HepG2 (cell line): ENCODE results near the gene COL4A2. TPM values are rescaled to one million over a fixed set of nuclear protein-coding genes. Genes with fewer than 3 reads are reported as not detected.

Experiments
- ATAC-seq: fragments of 200-7000 bp; cut with Tn5 transposase; 3 replicates; pipeline ENCODE4 v1.9.1; 2020; ENCODE audit warnings: mild to moderate bottlenecking, moderate library complexity
- BruUV-seq: library from RNA; stranded (reverse); fragments of 400-500 nt; replicated peaks from 2 replicates; lab custom pipeline; 2021; lab: Mats Ljungman, UMichigan
- CTCF ChIA-PET: fragments of 300-600 bp; formaldehyde crosslinking; extraction: SDS; loops from one replicate; lab custom pipeline; 2021; ENCODE audit warnings: low total read pairs, inconsistent platforms, low intra/inter-chr PET ratio; lab: Yijun Ruan, JAX
- POLR2A ChIA-PET: fragments of 350-600 bp; sonication (Branson Sonifier 250); formaldehyde crosslinking; loops from one replicate; lab custom pipeline; 2020; ENCODE audit warnings: antibody characterized with exemption, inconsistent platforms; lab: Yijun Ruan, JAX
- DNase-seq: peaks from one replicate; pipeline ENCODE4 v3.0.0-alpha.2; 2015; ENCODE audit warnings: low spot score
- FAIRE-seq: peaks from 3 replicates; lab custom pipeline; 2011; peaks lifted over from hg19 to GRCh38; lab: Jason Lieb, UNC
- H2AFZ ChIP-seq: one replicate; pipeline ENCODE4 v1.6.1; 2011; ENCODE audit warnings: low read length, inconsistent platforms
- H3K27ac ChIP-seq: fragments of 300-600 bp; 3 replicates; pipeline ENCODE4 v1.8.0; 2011; ENCODE audit warnings: mixed run types, mild to moderate bottlenecking, mixed read lengths, low read length, inconsistent platforms; ENCODE audit not compliant: insufficient read depth; ENCODE audit errors: extremely low read length
- H3K27me3 ChIP-seq, 2 experiments: fragments of 200-600 bp in 1 of 2; 2 replicates in 1 of 2; 3 replicates in 1 of 2; pipeline versions ENCODE4 v1.6.0 to v1.8.0; 2011; ENCODE audit warnings: low read length in 2 of 2, mild to moderate bottlenecking in 2 of 2, moderate library complexity in 2 of 2, inconsistent platforms in 1 of 2; ENCODE audit not compliant: insufficient read depth in 2 of 2, control insufficient read depth in 1 of 2
- H3K36me3 ChIP-seq, 2 experiments: fragments of 200-600 bp in 1 of 2; replicated peaks in 1 of 2; 2 replicates in 1 of 2; 3 replicates in 1 of 2; pipeline versions ENCODE4 v1.5.1 to v1.8.0; 2011; ENCODE audit warnings: low read length in 2 of 2, inconsistent platforms in 1 of 2; ENCODE audit not compliant: insufficient read depth in 2 of 2, control insufficient read depth in 1 of 2
- H3K4me1 ChIP-seq: 2 replicates; pipeline ENCODE4 v1.5.1; 2012; ENCODE audit warnings: low read length, inconsistent platforms; ENCODE audit not compliant: insufficient read depth
- H3K4me2 ChIP-seq: 2 replicates; pipeline ENCODE4 v1.6.0; 2011; ENCODE audit warnings: low read depth, low read length, inconsistent platforms
- H3K4me3 ChIP-seq, 3 experiments: fragments of 200-600 bp in 1 of 3; sonication (generic), shearing (Covaris generic) in 1 of 3; replicated peaks in 1 of 3; 2 replicates each; pipeline ENCODE4 v1.5.1; 2011 to 2016; ENCODE audit warnings: low read length in 3 of 3, inconsistent platforms in 2 of 3, low read depth in 2 of 3, mild to moderate bottlenecking in 2 of 3, control low read depth in 1 of 3, mixed read lengths in 1 of 3; ENCODE audit not compliant: insufficient read depth in 1 of 3
- H3K79me2 ChIP-seq: one replicate; pipeline ENCODE4 v1.6.1; 2011; ENCODE audit warnings: low read length, inconsistent platforms; ENCODE audit not compliant: insufficient read depth
- H3K9ac ChIP-seq: 2 replicates; pipeline ENCODE4 v1.6.0; 2011; ENCODE audit warnings: mild to moderate bottlenecking, low read depth, low read length, inconsistent platforms; ENCODE audit not compliant: insufficient read depth
- H3K9me3 ChIP-seq: 2 replicates; pipeline ENCODE4 v1.5.1; 2012; ENCODE audit warnings: mild to moderate bottlenecking, low read length
- H4K20me1 ChIP-seq: 2 replicates; pipeline ENCODE4 v1.6.0; 2011; ENCODE audit warnings: inconsistent platforms, mild to moderate bottlenecking, low read length, moderate library complexity; ENCODE audit not compliant: insufficient read depth
- ETV6 ChIP-seq: sonication (generic); formaldehyde crosslinking; conservative IDR thresholded peaks from 2 replicates; pipeline ENCODE4 v1.4.0; 2020; ENCODE audit warnings: missing genetic modification reagents
- GATA4 ChIP-seq: sonication (generic); IDR thresholded peaks from 2 replicates; pipeline ENCODE4 v1.6.1; 2016; ENCODE audit warnings: antibody characterized with exemption, low read depth, borderline replicate concordance
- HDAC6 ChIP-seq: fragments of 200-600 bp; sonication (generic); IDR thresholded peaks from 2 replicates; pipeline ENCODE4 v1.7.0; 2017; ENCODE audit warnings: mild to moderate bottlenecking, antibody characterized with exemption, low read length, low read depth
- IKZF5 ChIP-seq: IDR thresholded peaks from 2 replicates; pipeline ENCODE4 v1.6.1; 2018; ENCODE audit warnings: missing genetic modification reagents, mild to moderate bottlenecking, missing compliant biosample characterization
- MAX ChIP-seq: IDR thresholded peaks from 2 replicates; pipeline ENCODE4 v1.6.1; 2012; ENCODE audit warnings: inconsistent platforms
- NPAS2 ChIP-seq: sonication (generic); formaldehyde crosslinking; IDR thresholded peaks from 2 replicates; pipeline ENCODE4 v1.8.0; 2022; ENCODE audit warnings: mild to moderate bottlenecking, missing genetic modification reagents, borderline replicate concordance
- TCF12 ChIP-seq, 2 experiments: fragments of 450-650 bp in 1 of 2; sonication (generic) in 1 of 2; formaldehyde crosslinking in 1 of 2; IDR thresholded peaks; 2 replicates each; pipeline versions ENCODE4 v1.6.1 to v1.8.0; 2017 to 2022; ENCODE audit warnings: antibody characterized with exemption in 1 of 2, mild to moderate bottlenecking in 1 of 2, missing genetic modification reagents in 1 of 2, moderate library complexity in 1 of 2
- THAP11 ChIP-seq: IDR thresholded peaks from 2 replicates; pipeline ENCODE4 v1.6.1; 2016; ENCODE audit warnings: missing biosample characterization, missing genetic modification reagents
- ZFP62 ChIP-seq: sonication (generic); formaldehyde crosslinking; IDR thresholded peaks from 2 replicates; pipeline ENCODE4 v1.4.0; 2020; ENCODE audit warnings: missing genetic modification reagents
- ZNF17 ChIP-seq: sonication (generic); formaldehyde crosslinking; IDR thresholded peaks from 2 replicates; pipeline ENCODE4 v1.5.0; 2020; ENCODE audit warnings: mild to moderate bottlenecking, missing genetic modification reagents
- ZNF20 ChIP-seq: sonication (generic); formaldehyde crosslinking; IDR thresholded peaks from 2 replicates; pipeline ENCODE4 v1.4.0; 2020; ENCODE audit warnings: mild to moderate bottlenecking, moderate library complexity, missing genetic modification reagents
- ZNF235 ChIP-seq: sonication (generic); formaldehyde crosslinking; IDR thresholded peaks from 2 replicates; pipeline ENCODE4 v1.8.1; 2023; ENCODE audit warnings: mild to moderate bottlenecking, missing genetic modification reagents, borderline replicate concordance
- ZNF512B ChIP-seq: sonication (generic); formaldehyde crosslinking; IDR thresholded peaks from 2 replicates; pipeline ENCODE4 v1.5.1; 2020; ENCODE audit warnings: missing genetic modification reagents, mild to moderate bottlenecking, borderline replicate concordance
- WGBS: methylation state at CpG from one replicate; pipeline ENCODE4 v1.1.6; 2017; ENCODE audit warnings: low lambda C conversion rate; 5-methylcytosine and 5-hydroxymethylcytosine counted together
- in situ Hi-C: cut with HindIII; loops from 2 replicates; pipeline ENCODE4 v1.10.0; 2017; ENCODE audit warnings: low pct_unique_long_range_greater_than_20kb; ENCODE audit not compliant: extremely low pct_ligation_motif_present
- intact Hi-C: fragments of 100-400 bp; cut with micrococcal nuclease; formaldehyde crosslinking; loops from one replicate; pipeline ENCODE4 v1.10.0; 2022; ENCODE audit not compliant: unreplicated experiment
- polyA plus RNA-seq, 8 experiments: library from polyadenylated mRNA; depleted of rRNA in 3 of 8; stranded (reverse) in 7 of 8; unstranded in 1 of 8; fragments of >200 nt; fragmentation: Illumina TruSeq in 4 of 8; extraction: Trizol in 4 of 8; gene quantifications; 2 replicates each; pipeline versions ENCODE4 v1.2.1 to v1.2.3, GENCODE V29; 2011 to 2016; ENCODE audit warnings: low read depth in 4 of 8, missing spikeins in 1 of 8, mixed read lengths in 1 of 8; ENCODE audit not compliant: insufficient read depth in 1 of 8
- total RNA-seq, 5 experiments: library from RNA; depleted of rRNA; stranded (reverse); fragments of >200 nt; fragmentation: Illumina TruSeq; extraction: Trizol; gene quantifications; 2 replicates each; pipeline ENCODE4 v1.2.3, GENCODE V29; 2016; ENCODE audit warnings: low read depth in 1 of 5

Gene COL4A2
- total and polyA plus RNA-seq, 2 of the 13 experiments (the other 11 are each of a cell fraction or from before 2014, with no cell fraction given) = 0.22 to 1.9 TPM

- no peak for TF ChIP-seq THAP11
- no peak for TF ChIP-seq ZNF512B (CRISPR knock-in tag)
- no peak for TF ChIP-seq HDAC6
- no peak for TF ChIP-seq ZNF17
- no peak for TF ChIP-seq TCF12 (IDR thresholded peaks at IDR 0.05)
- TF ChIP-seq TCF12 (CRISPR knock-in tag; IDR thresholded peaks at IDR 0.05) = no peak
- no peak for TF ChIP-seq ZNF235 (CRISPR knock-in tag)
- TF ChIP-seq ETV6 (CRISPR knock-in tag) = no peak
- no peak for TF ChIP-seq GATA4
- no peak for TF ChIP-seq ZFP62 (CRISPR knock-in tag)
These were observed 23.5 kb downstream of the COL4A2 start (continued) for GRCh38 chr13:110330491-110331011.

- WGBS = 2% methylated on average over 11 of the region's 11 CpGs
- in situ Hi-C loops (no loop called here), intact Hi-C loops (no loop called here)
- Histone ChIP-seq H3K79me2 (no peaks in the 10 kb centered on the region), H3K9ac (no peak overlapping the region), H3K27ac (no peak overlapping the region), H3K36me3 (no peaks in the 10 kb centered on the region), H3K27me3 (peaks cover 0 to 60% of the 10 kb centered on the region in 2 experiments; a peak in 4 of 5 replicates), H3K9me3 (no peaks in the 10 kb centered on the region), H3K4me3 (no peak overlapping the region), H3K4me2 (no peak overlapping the region), H3K4me1 (no peaks in the 10 kb centered on the region), H2AFZ (no peak overlapping the region), H4K20me1 (no peaks in the 10 kb centered on the region)
- TF ChIP-seq NPAS2 (no peak), ZNF20 (CRISPR knock-in tag) (no peak), IKZF5 (CRISPR knock-in tag) (no peak), MAX (no peak)
- ChIA-PET POLR2A (no interaction called here), CTCF (no interaction called here)
- BruUV-seq = no TSS peak
- no peak for DNase-seq
- no peak for FAIRE-seq
- ATAC-seq = no peak
These were observed 24.3 kb downstream of the COL4A2 start for GRCh38 chr13:110331362-110331761.
